ENCODE measurements around the gene GMDS. TPM values are rescaled to one million over a fixed set of nuclear protein-coding genes. Genes with fewer than 3 reads are reported as not detected.
A peak's percentile ranks its signal among the peaks of the same experiment; 100 is the strongest.

GMDS gene
- total RNA-seq, 4 donors from 2014 or later, result 3.4 to 7.2 (median 4.6) TPM

DNA sequence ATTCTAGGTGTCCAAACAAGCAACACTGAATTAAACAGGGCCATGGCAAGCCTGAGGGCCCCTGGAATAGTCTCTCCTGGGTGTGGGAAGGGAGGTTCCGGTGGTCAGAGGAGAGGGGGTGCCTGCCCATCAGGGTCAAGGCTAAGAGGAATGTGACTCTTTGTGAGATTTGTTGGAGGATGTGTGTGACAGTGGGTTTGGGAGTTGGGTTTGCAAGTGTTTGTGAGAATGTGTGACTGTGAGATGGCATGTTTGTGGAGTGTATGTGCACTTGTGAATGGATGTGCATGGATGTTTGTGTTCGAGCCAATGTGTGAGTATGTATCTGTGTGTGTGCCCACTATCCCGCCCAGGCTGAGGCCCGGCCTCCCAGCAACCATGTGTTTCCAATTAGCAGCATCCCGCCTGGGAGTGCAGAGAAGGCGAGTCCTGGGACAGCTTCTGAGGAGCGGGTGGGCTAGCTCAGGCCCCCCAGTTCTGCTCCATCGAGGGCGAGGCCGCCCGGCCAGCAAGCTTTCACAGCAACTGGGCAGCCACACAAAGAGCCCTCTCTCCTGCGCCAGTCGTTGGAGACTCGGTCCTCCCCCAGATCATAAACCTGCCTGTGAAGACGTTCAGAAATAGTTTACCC is 623.1 kb downstream of the GMDS start:
- no peak for DNase-seq
- TF ChIP-seq POLR2A (IDR thresholded peaks at IDR 0.05), result no peak
- TF ChIP-seq, protein P1, sequence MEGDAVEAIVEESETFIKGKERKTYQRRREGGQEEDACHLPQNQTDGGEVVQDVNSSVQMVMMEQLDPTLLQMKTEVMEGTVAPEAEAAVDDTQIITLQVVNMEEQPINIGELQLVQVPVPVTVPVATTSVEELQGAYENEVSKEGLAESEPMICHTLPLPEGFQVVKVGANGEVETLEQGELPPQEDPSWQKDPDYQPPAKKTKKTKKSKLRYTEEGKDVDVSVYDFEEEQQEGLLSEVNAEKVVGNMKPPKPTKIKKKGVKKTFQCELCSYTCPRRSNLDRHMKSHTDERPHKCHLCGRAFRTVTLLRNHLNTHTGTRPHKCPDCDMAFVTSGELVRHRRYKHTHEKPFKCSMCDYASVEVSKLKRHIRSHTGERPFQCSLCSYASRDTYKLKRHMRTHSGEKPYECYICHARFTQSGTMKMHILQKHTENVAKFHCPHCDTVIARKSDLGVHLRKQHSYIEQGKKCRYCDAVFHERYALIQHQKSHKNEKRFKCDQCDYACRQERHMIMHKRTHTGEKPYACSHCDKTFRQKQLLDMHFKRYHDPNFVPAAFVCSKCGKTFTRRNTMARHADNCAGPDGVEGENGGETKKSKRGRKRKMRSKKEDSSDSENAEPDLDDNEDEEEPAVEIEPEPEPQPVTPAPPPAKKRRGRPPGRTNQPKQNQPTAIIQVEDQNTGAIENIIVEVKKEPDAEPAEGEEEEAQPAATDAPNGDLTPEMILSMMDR (IDR thresholded peaks at IDR 0.05 in 4 of 5, conservative IDR thresholded peaks at IDR 0.05 in 1 of 5), result no peak
- Histone ChIP-seq H3K4me3 (no peak overlapping the region), H3K27me3 (peaks cover 62 to 82% (median 72%) of the 10 kb centered on the region in 3 donors), H3K27ac (no peak overlapping the region), H3K9me3 (no peaks in the 10 kb centered on the region), H3K36me3 (no peaks in the 10 kb centered on the region), H3K4me1 (peaks cover 4 to 14% of the 10 kb centered on the region in 2 donors)
- no peak for ATAC-seq
- in situ Hi-C loops (cut with MboI; ENCODE audit: low sequenced_read_pairs in 4 of 4), result loop anchor here in 1 of 4 donors (25.0 kb wide), 1 partner anchor 490 kb away; no protein-coding TSS in a partner anchor
- intact Hi-C loops (cut with DNase I; ENCODE audit: low total_unique reads), result no loop called here

DNA sequence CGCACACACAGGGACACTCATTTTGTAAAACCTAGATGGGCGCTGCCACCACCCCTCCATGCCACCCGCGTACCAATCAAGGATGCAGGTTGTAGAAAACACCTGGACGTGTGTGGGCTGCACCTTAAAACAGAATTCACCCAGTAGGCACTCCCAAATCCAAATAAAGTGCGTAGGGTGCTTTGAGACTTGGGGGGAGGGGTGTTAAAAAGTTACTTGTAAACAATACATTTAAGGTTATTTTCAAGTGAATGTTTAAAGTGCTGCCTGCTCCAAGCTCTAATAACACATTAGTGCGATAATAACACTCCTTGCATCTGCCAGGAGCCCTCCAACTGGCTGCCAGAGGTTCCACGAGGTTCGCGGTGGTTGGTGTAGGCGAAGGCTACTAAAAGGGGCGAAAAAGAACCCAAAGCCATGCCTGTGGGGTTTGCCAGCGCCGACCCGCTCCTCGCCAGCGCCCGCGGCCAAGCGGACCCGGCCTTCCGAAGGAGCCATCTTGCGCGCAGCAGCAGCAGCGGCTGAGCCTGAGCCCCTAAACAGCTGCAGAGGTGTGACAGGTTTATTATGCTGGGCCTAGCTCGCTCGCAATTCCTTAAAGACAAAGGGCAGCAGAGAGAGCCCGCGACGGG is 624.2 kb downstream of the GMDS start:
- Histone ChIP-seq H3K27me3 (peaks cover 50 to 75% (median 62%) of the 10 kb centered on the region in 3 donors), H3K4me1 (peaks cover 4 to 14% of the 10 kb centered on the region in 2 donors), H3K9me3 (no peaks in the 10 kb centered on the region), H3K27ac (no peak overlapping the region), H3K36me3 (no peaks in the 10 kb centered on the region), H3K4me3 (no peak overlapping the region)
- TF ChIP-seq, protein P1 (IDR thresholded peaks at IDR 0.05 in 4 of 5, conservative IDR thresholded peaks at IDR 0.05 in 1 of 5), result no peak
- TF ChIP-seq POLR2A (IDR thresholded peaks at IDR 0.05), result no peak
- in situ Hi-C loops (cut with MboI; ENCODE audit: low sequenced_read_pairs in 4 of 4), result loop anchor here in 1 of 4 donors (25.0 kb wide), 1 partner anchor 491 kb away; no protein-coding TSS in a partner anchor
- intact Hi-C loops (cut with DNase I; ENCODE audit: low total_unique reads), result no loop called here
- DNase-seq (no peak), ATAC-seq (no peak)

DNA sequence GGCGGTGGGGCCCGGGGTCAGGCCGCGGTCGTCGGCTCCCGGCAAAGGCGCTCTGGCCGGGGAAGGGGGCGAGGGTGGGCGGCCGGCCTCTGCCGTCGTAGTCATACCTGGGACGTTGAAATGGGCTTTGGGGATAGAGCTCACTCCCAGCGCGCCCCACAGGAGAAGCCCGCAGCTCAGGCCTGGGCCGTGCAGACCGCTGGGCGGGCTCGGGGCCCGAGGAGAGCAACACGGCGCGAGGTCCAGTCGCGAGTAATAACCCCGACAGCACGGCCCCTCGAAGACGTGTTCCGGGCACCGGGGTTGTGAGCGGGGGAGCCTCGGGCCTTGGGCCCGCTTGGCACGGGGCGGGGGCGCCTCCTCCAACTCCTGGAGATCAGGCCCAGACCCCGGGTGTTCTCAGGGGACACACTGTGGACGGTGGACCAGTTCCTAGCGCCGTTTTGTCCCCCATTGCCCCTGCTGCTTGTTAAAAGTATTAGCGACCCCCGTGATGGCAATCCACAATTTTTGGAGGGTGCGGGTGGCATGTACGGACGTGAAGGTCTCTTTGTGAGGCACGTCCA is 624.8 kb downstream of the GMDS start:
- DNase-seq, result no peak
- in situ Hi-C loops (cut with MboI; ENCODE audit: low sequenced_read_pairs in 4 of 4), result loop anchor here in 1 of 4 donors (25.0 kb wide), 1 partner anchor 492 kb away; no protein-coding TSS in a partner anchor
- H3K4me3 ChIP-seq, result no peak overlapping the region
- intact Hi-C loops (cut with DNase I; ENCODE audit: low total_unique reads), result no loop called here
- H3K36me3 ChIP-seq, result no peaks in the 10 kb centered on the region
- H3K27ac ChIP-seq, result no peak overlapping the region
- peaks cover 3 to 14% of the 10 kb centered on the region in 2 donors for H3K4me1 ChIP-seq
- ATAC-seq, result no peak
- H3K9me3 ChIP-seq, result no peaks in the 10 kb centered on the region
- TF ChIP-seq, protein P1 (IDR thresholded peaks at IDR 0.05 in 4 of 5, conservative IDR thresholded peaks at IDR 0.05 in 1 of 5), result no peak
- no peak for TF ChIP-seq POLR2A (IDR thresholded peaks at IDR 0.05)
- peaks cover 45 to 75% (median 58%) of the 10 kb centered on the region in 3 donors for H3K27me3 ChIP-seq

DNA sequence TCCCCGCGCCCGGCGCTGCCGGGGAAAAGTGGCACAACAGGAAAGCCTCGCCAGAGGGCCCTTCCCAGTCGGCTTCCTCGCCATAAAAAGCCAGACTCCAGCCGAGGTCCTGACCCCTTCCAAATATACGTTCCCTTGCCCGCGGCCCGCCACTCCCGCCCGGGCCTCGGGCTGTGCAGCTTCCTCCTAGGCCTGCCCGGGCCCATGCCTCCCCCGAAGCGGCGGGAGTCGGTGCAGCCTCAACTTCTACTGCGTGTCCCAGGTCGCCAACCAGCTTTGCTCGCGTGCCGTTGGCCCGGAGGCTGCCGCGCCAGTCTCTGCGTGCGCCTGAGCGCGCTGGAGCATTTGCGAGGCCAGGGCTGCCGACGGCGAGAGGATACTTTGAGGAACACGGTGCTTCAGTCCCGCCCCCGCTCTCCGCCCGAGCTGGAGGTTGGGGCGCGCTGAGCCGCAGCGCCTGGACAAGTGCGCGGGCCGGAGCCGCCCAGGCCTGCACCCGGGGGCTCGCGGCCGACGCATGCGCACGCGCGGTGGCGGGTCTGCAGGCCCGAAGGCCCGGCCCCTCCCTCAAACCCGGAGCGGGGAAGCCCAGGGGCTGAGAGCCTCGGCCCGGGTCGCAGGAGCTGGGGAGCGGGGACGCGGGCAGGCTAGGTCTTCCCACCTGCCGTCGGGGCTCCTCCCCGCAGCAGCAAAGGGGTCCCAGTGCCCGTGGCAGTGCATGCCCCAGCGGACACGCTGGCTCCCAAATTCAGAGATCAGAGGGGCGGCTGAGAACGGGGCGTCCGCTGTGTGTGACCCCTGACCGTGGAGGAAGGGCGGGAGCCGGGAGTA is 625.5 kb downstream of the GMDS start:
- peaks cover 38 to 75% (median 55%) of the 10 kb centered on the region in 3 donors for H3K27me3 ChIP-seq
- peaks cover 0 to 10% of the 10 kb centered on the region in 2 donors for H3K4me1 ChIP-seq
- in situ Hi-C loops (cut with MboI; ENCODE audit: low sequenced_read_pairs in 4 of 4), result loop anchor here in 1 of 4 donors (25.0 kb wide), 1 partner anchor 492 kb away; no protein-coding TSS in a partner anchor
- TF ChIP-seq POLR2A (IDR thresholded peaks at IDR 0.05), result no peak
- TF ChIP-seq, protein P1 (IDR thresholded peaks at IDR 0.05 in 4 of 5, conservative IDR thresholded peaks at IDR 0.05 in 1 of 5), result no peak
- peak overlapping the region; percentile 16 to 38 (median 28) for H3K4me3 ChIP-seq
- ATAC-seq (no peak), DNase-seq (no peak)
- no peaks in the 10 kb centered on the region for H3K9me3 ChIP-seq
- H3K27ac ChIP-seq, result no peak overlapping the region
- H3K36me3 ChIP-seq, result no peaks in the 10 kb centered on the region
- intact Hi-C loops (cut with DNase I; ENCODE audit: low total_unique reads), result no loop called here

Measured in gastrocnemius medialis (tissue), 4 donors.